Epithelial cell of esophagus (primary cell): Measurements from ENCODE around the gene TMEM247.
"Not testable (repeated sequence)": the region's sequence is repeated elsewhere in the genome, so short reads cannot be mapped to it uniquely, and the experiment has no call there.

Experiments used
- DNase-seq: peaks from one replicate; pipeline ENCODE4 v3.0.0; 2010; ENCODE audit warnings: low read depth
- H3K4me3 ChIP-seq: 2 replicates; pipeline ENCODE4 v1.5.1; 2011; ENCODE audit warnings: mild to moderate bottlenecking, low read length, control low read depth
- TF ChIP-seq, protein P1 (sequence below): IDR thresholded peaks from 2 replicates; pipeline ENCODE4 v1.5.1; 2011; ENCODE audit warnings: low read depth, mild to moderate bottlenecking, low read length, control low read depth, inconsistent platforms; ENCODE audit not compliant: insufficient read depth; ENCODE audit errors: missing control alignments

TMEM247 gene

DNA sequence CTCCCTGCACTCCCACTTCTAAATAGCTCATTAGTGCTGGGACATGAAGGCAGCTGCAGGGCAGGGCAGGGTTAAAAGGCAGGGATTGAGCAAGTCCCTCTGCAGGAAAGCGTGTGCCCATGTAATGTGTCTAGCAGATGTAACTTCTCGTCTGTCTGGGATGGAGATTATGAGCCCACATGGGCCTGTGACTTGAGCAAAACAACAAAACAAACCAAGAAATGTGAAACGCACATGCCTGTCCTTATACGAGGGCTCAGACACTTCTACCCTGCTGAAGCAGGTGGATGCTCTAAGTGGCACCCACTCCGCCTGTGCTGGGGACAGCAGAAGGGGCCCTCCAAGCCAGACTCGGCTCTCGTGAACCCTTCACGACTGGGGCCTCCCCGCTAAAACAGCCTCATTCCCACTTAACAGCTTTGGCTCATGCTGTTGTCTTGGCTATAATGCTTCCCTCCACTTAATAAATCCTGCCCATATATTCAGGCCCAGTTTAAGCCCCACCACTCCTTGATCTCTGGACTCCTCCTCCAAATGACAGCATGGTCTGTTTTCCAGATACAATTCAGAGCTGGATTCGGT, 40.9 kb downstream of the TMEM247 start:
- DNase-seq, result no peak
- TF ChIP-seq, protein P1, sequence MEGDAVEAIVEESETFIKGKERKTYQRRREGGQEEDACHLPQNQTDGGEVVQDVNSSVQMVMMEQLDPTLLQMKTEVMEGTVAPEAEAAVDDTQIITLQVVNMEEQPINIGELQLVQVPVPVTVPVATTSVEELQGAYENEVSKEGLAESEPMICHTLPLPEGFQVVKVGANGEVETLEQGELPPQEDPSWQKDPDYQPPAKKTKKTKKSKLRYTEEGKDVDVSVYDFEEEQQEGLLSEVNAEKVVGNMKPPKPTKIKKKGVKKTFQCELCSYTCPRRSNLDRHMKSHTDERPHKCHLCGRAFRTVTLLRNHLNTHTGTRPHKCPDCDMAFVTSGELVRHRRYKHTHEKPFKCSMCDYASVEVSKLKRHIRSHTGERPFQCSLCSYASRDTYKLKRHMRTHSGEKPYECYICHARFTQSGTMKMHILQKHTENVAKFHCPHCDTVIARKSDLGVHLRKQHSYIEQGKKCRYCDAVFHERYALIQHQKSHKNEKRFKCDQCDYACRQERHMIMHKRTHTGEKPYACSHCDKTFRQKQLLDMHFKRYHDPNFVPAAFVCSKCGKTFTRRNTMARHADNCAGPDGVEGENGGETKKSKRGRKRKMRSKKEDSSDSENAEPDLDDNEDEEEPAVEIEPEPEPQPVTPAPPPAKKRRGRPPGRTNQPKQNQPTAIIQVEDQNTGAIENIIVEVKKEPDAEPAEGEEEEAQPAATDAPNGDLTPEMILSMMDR, result no peak
- no peak overlapping the region for H3K4me3 ChIP-seq

DNA sequence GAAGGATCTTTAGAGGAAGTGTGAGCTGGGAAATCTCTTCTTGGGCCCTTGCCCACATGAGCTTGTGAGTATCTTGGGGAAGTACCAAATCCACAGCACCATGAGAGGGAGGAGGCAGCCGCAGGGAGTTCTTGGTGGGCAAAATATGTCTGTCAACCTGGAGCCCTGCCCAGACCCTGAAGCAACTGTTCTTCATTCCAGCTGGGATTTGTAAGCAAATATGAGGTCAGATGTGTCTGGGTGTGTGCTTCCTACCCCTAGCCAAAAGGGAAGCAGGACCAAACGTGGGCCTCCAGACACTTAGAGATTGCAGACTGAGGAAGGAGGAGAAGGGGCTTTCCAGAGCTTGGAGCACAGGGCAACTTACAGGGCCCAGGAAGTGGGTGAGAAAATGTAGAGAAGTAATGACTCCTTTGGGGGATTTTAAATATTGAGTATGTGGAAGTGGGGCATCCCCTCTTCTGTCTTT, 41.9 kb downstream of the TMEM247 start:
- no peak overlapping the region for H3K4me3 ChIP-seq
- DNase-seq, result no peak
- TF ChIP-seq, protein P1, result no peak

DNA sequence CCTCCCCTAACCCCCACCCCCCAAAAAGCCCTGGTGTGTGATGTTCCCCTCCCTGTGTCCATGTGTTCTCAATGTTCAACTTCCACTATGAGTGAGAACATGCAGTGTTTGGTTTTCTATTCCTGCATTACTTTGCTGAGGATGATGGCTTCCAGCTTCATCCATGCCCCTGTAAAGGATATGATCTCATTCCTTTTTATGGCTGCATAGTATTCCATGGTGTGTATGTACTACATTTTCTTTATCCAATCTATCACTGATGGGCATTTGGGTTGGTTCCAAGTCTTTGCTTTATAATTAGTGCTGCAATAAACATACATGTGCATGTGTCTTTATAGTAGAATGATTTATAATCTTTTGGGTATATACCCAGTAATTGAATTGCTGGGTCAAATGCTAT, 43.0 kb downstream of the TMEM247 start:
- not testable (repeated sequence) for DNase-seq

DNA sequence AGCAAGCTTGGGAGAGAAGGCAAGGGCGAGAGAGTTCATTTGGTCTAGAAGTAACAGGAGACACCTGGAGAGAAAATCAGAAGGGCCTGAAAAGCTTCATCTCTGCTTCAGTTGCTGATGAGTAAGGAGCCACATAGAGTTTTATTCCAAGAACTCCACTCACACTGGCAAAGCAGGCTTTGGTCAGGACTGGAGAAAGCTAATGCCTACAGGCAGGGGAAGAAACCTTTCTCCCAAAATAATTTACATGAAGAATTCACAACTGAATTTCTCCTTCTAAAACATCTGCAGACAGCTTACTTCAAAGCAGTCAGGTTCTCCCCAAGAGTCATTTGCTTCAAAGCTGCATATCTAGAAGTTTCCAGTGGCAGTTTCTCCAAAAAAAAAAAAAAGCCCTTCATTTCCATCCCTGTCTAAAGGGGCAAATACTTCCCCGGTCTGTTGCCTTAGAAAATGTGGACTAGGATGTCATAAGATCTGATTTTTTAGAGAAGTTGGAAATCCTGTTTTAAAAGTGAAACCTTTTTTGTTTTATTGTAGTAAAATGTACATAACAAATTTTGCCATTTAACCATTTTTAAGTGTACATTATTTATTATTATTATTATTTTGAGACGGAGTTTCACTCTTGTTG, 46.3 kb downstream of the TMEM247 start:
- DNase-seq, result no peak
- H3K4me3 ChIP-seq, result no peak overlapping the region
- TF ChIP-seq, protein P1, result no peak

More for the DNA sequence above, 43.0 kb downstream of the TMEM247 start:
- H3K4me3 ChIP-seq, result not testable (repeated sequence)

DNA sequence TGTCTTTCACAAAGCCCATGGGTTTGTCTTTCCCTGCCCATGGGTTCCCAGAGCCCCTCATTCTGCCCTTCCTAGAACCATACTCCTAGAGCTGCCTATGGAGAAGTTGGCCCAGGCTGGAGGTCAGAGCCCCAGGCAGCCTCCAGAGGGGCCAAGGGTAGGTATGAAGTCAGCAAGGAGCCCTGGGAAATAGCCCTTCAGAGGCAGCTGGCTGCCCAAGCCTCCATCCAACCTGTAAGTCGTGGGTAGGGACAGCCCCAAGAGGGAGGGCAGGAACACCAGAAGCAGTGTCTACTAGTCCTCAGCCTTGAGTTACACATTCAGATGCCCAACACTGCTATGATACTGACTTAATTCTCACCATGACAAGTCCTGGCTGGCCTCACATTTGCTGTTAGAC, 49.5 kb downstream of the TMEM247 start:
- TF ChIP-seq, protein P1, result no peak
- no peak for DNase-seq
- H3K4me3 ChIP-seq, result no peak overlapping the region

DNA sequence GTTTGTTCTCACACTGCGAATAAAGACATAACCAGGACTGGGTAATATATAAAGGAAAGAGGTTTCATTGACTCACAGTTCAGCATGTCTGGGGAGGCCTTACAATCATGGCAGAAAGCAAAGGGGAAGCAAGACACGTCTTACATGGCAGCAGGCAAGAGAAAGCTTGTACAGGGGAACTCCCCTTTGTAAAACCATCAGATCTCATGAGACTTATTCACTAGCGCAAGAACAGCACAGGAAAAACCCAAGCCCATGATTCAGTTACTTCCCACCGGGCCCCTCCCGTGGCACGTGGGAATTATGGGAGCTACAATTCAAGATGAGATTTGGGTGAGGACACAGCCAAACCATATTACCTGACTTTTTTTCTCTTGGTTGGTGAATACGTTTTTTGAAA, 51.3 kb downstream of the TMEM247 start:
- no peak for DNase-seq
- TF ChIP-seq, protein P1, result no peak
- H3K4me3 ChIP-seq, result no peak overlapping the region

DNA sequence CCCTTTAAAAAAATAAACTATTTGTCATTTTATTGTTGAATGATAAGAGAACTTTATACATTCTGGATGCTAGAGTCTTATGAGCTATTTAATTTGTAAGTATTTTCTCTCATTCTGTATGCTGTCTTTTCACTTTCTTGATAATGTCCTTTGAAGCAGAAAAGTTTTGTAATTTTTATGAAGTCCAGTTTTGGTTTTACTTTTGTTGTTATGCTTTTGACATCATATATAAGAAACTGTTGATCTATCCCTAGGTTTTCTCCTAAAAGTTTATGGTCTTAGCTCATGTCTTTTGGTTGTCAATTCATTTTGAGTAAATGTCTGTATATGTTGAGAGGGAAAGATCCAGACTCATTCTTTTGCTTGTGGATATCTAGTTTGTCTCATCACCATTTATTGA, 52.5 kb downstream of the TMEM247 start:
- no peak overlapping the region for H3K4me3 ChIP-seq
- DNase-seq, result no peak
- TF ChIP-seq, protein P1, result no peak
